D721Med (cell line): ENCODE results near the gene CLMN.

ENCODE experiments used
- DNase-seq: peaks from one replicate; pipeline ENCODE4 v3.0.0; 2011; ENCODE audit warnings: low spot score; ENCODE audit not compliant: insufficient read length
- FAIRE-seq: peaks from 2 replicates; lab custom pipeline; 2011; peaks lifted over from hg19 to GRCh38; lab: Jason Lieb, UNC
- CTCF ChIP-seq: IDR thresholded peaks from 2 replicates; pipeline ENCODE4 v1.5.1; 2012; ENCODE audit warnings: mild to moderate bottlenecking, control low read depth; ENCODE audit not compliant: insufficient read depth; ENCODE audit errors: missing control alignments

The CLMN gene

GRCh38 chr14:95317817-95318343, 1.8 kb downstream of the CLMN start:
- no peak for TF ChIP-seq CTCF
- FAIRE-seq = no peak

GRCh38 chr14:95316821-95317220, 2.9 kb downstream of the CLMN start:
- no peak for TF ChIP-seq CTCF
- FAIRE-seq = no peak
- DNase-seq = peak; percentile 82

More at GRCh38 chr14:95317817-95318343, 1.8 kb downstream of the CLMN start:
- DNase-seq = no peak

GRCh38 chr14:95315579-95315978, 4.1 kb downstream of the CLMN start:
- TF ChIP-seq CTCF = no peak
- FAIRE-seq (no peak), DNase-seq (no peak)

- TF ChIP-seq CTCF = no peak
- FAIRE-seq (no peak), DNase-seq (no peak)
Observed at GRCh38 chr14:95315156-95315555, 4.6 kb downstream of the CLMN start.

GRCh38 chr14:95314609-95315008, 5.1 kb downstream of the CLMN start:
- no peak for DNase-seq
- no peak for TF ChIP-seq CTCF
- no peak for FAIRE-seq

DNA sequence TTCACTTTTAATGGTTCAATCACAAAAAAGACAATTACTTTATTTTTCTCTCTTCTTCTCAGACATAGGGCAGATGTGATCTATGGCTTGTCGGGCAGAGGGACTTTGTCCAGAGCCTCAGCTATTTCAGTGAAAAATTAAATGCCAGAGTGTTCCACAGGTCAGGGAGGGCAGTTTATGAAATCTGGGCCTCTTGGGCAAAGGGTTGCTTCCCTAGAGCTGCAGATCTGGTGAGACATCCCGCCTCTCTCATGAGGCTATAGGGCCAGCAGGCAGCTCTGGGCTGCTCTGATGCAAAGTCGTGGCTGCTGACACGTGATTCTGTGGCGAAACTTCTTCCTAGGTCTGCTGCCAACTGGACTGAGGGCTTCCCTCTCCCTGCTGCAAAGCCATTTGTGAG, 6.0 kb downstream of the CLMN start:
- TF ChIP-seq CTCF = no peak
- DNase-seq (no peak), FAIRE-seq (no peak)

DNA sequence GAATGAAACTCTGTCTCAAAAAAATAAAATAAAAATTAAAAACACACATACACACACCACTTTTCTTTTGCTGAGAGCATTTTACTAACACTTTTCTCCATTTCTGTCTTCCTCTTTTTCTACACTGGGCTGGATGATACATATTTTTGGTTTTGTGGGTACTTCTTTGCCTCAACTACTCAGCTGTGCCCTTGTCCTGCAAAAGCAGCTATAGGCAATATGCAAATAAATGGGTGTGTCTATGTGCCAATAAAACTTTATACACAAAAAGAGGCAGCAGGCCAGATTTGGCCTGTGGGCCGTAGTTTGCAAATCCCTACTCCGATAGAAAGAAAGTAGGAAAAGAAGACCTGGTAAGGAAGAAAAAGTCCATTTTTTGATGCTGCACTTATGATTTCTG, 6.5 kb downstream of the CLMN start:
- FAIRE-seq = no peak
- TF ChIP-seq CTCF = no peak

More for the DNA sequence above, 6.5 kb downstream of the CLMN start:
- no peak for DNase-seq
